Thyroid gland (tissue), 4 donors: ENCODE data around the gene KTI12. TPM values are rescaled to one million over a fixed set of nuclear protein-coding genes. Genes with fewer than 3 reads are reported as not detected.
"Not testable (repeated sequence)": the region's sequence is repeated elsewhere in the genome, so short reads cannot be mapped to it uniquely, and the experiment has no call there.

Experiments used
- DNase-seq, 2 donors: peaks; one replicate each; pipeline ENCODE4 v3.0.0-alpha.2; 2019
- H3K27ac ChIP-seq, 3 donors: fragments of 200-600 bp; sonication (generic); 1 replicate in 2 of 3; 2 replicates in 1 of 3; pipeline ENCODE4 v1.5.1; 2016 to 2019; ENCODE audit warnings: mild to moderate bottlenecking in 1 of 3, moderate library complexity in 1 of 3
- H3K27me3 ChIP-seq: fragments of 200-600 bp; sonication (generic); one replicate; pipeline ENCODE4 v1.5.1; 2019
- H3K36me3 ChIP-seq, 2 donors: fragments of 200-600 bp; sonication (generic); one replicate each; pipeline ENCODE4 v1.5.1; 2016 to 2019
- H3K4me1 ChIP-seq, 2 donors: fragments of 200-600 bp; sonication (generic); one replicate each; pipeline ENCODE4 v1.5.1; 2017 to 2019
- H3K4me3 ChIP-seq, 3 donors: fragments of 200-600 bp; sonication (generic); replicated peaks in 1 of 3; 1 replicate in 2 of 3; 2 replicates in 1 of 3; pipeline ENCODE4 v1.5.1; 2016; ENCODE audit warnings: mild to moderate bottlenecking in 1 of 3
- H3K9me3 ChIP-seq: fragments of 200-600 bp; sonication (generic); one replicate; pipeline ENCODE4 v1.5.1; 2017
- CTCF ChIP-seq, 6 experiments: fragments of 200-600 bp in 3 of 6; fragments of 450-650 bp in 3 of 6; sonication (generic) in 3 of 6; IDR thresholded peaks; one replicate each; pipeline ENCODE4 v1.5.1; 2016 to 2019; ENCODE audit warnings: antibody characterized with exemption in 6 of 6, mild to moderate bottlenecking in 2 of 6, inconsistent platforms in 1 of 6, moderate library complexity in 1 of 6
- POLR2A ChIP-seq, 2 donors: fragments of 450-650 bp; IDR thresholded peaks; one replicate each; pipeline ENCODE4 v1.6.1; 2017; ENCODE audit warnings: antibody characterized with exemption in 2 of 2, mild to moderate bottlenecking in 2 of 2, moderate library complexity in 1 of 2
- WGBS, 2 donors: methylation state at CpG; one replicate each; pipeline ENCODE4 v1.1.5; 2017; 5-methylcytosine and 5-hydroxymethylcytosine counted together
- intact Hi-C: fragments of 100-400 bp; cut with DNase I; formaldehyde crosslinking; loops from one replicate; pipeline ENCODE4 v1.15.1; 2023
- total RNA-seq, 4 donors: library from RNA; depleted of rRNA; stranded (reverse); fragments of >200 nt; gene quantifications; one replicate each; pipeline ENCODE4 v1.2.3, GENCODE V29; 2016

KTI12 gene
- total RNA-seq, 4 donors from 2014 or later = 7.7 to 11.0 (median 10.1) TPM

GRCh38 chr1:52032785-52033131 lies 852 bp downstream of the KTI12 start:
- Histone ChIP-seq H3K4me1 (peaks cover 9 to 14% of the 10 kb centered on the region in 2 donors), H3K27ac (peak overlapping the region in 2 of 3 donors; percentile 54 to 63), H3K4me3 (peak overlapping the region; percentile 46 to 77 (median 64)), H3K36me3 (no peaks in the 10 kb centered on the region), H3K9me3 (no peaks in the 10 kb centered on the region), H3K27me3 (no peaks in the 10 kb centered on the region)
- intact Hi-C loops = no loop called here
- no peak for TF ChIP-seq CTCF (IDR thresholded peaks at IDR 0.05)
- TF ChIP-seq POLR2A (IDR thresholded peaks at IDR 0.05) = no peak
- peak; percentile 20 to 23 for DNase-seq
- 6 to 12% methylated on average over 11 to 12 of the region's 24 CpGs for WGBS, 2 donors

GRCh38 chr1:52032124-52032784 lies 1.4 kb downstream of the KTI12 start:
- no peaks in the 10 kb centered on the region for H3K36me3 ChIP-seq
- no peak overlapping the region for H3K27ac ChIP-seq
- 55 to 63% methylated on average over 5 of the region's 5 CpGs for WGBS, 2 donors
- TF ChIP-seq CTCF (IDR thresholded peaks at IDR 0.05) (no peak), POLR2A (IDR thresholded peaks at IDR 0.05) (no peak)
- DNase-seq = no peak
- H3K4me3 ChIP-seq = peak overlapping the region in 2 of 3 donors; percentile 64 to 77
- H3K27me3 ChIP-seq = no peaks in the 10 kb centered on the region
- intact Hi-C loops = no loop called here
- peaks cover 9 to 14% of the 10 kb centered on the region in 2 donors for H3K4me1 ChIP-seq
- H3K9me3 ChIP-seq = no peaks in the 10 kb centered on the region

GRCh38 chr1:52028839-52029238 lies 4.8 kb downstream of the KTI12 start:
- DNase-seq, H3K36me3 ChIP-seq, H3K9me3 ChIP-seq, H3K4me3 ChIP-seq, H3K27ac ChIP-seq, intact Hi-C loops, H3K27me3 ChIP-seq: not testable (repeated sequence)
- 66 to 79% methylated on average over 5 of the region's 5 CpGs for WGBS, 2 donors
- H3K4me1 ChIP-seq = peaks cover 9 to 14% of the 10 kb centered on the region in 2 donors

GRCh38 chr1:52028328-52028727 lies 5.3 kb downstream of the KTI12 start:
- H3K4me3 ChIP-seq = no peak overlapping the region
- no peaks in the 10 kb centered on the region for H3K27me3 ChIP-seq
- intact Hi-C loops = no loop called here
- no peak for DNase-seq
- H3K4me1 ChIP-seq = peaks cover 9 to 14% of the 10 kb centered on the region in 2 donors
- H3K9me3 ChIP-seq = no peaks in the 10 kb centered on the region
- WGBS, 2 donors = 98% methylated on average over 1 of the region's 1 CpG
- TF ChIP-seq POLR2A (IDR thresholded peaks at IDR 0.05) = no peak
- TF ChIP-seq CTCF (IDR thresholded peaks at IDR 0.05) = no peak
- no peak overlapping the region for H3K27ac ChIP-seq
- peaks cover 6 to 11% of the 10 kb centered on the region in 2 donors for H3K36me3 ChIP-seq

GRCh38 chr1:52026278-52026677 lies 7.3 kb downstream of the KTI12 start:
- Histone ChIP-seq H3K36me3 (peaks cover 20 to 27% of the 10 kb centered on the region in 2 donors), H3K9me3 (no peaks in the 10 kb centered on the region), H3K27me3 (no peaks in the 10 kb centered on the region), H3K4me3 (no peak overlapping the region), H3K27ac (no peak overlapping the region), H3K4me1 (peaks cover 0 to 1% of the 10 kb centered on the region in 2 donors)
- 94 to 100% methylated on average over 2 of the region's 2 CpGs for WGBS, 2 donors
- intact Hi-C loops = no loop called here
- no peak for DNase-seq
- no peak for TF ChIP-seq CTCF (IDR thresholded peaks at IDR 0.05)
- TF ChIP-seq POLR2A (IDR thresholded peaks at IDR 0.05) = no peak
